GM20000 (cell line): ENCODE results near the gene PDZD4.

Source experiments
- DNase-seq: peaks from one replicate; pipeline ENCODE4 v3.0.0; 2012; ENCODE audit warnings: low spot score
- TF ChIP-seq, protein P1 (sequence below): IDR thresholded peaks from 2 replicates; pipeline ENCODE4 v1.5.1; 2012; ENCODE audit warnings: mild to moderate bottlenecking, control low read depth; ENCODE audit errors: extremely low read depth, missing control alignments

Gene PDZD4

DNA sequence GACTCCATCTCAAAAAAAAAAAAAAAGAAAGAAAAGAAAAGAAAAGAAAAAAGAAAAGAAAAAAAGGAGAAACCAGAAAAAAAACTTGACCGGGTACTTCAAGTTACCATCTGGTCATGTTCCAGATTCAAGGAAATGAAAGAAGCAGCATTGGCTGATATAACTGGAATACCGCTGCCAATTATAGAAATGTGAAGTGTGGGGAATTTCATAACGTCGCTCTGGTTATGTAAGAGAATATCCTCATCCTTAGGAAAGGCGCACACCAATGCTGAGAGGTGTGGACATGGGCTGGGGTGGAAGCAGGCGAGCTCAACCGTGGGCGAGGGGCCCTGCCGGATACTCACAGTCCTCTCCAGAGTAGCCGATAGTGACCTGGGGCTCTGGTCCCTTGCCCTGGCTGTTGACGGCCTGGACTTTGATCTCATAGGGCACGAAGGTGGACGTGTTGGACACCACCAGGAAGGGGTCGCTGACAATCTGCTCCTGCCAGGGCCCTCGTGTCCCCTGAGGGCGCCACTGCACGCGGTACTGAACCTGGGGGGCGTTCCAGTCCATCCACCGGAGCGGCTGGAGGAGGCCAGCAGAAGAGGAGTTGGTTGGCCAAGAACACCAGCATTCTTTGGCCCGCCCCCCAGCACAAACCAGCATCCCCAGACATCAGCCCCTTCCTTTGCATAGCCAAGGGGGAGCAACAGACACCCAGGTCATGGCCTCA is 36.1 kb upstream of the PDZD4 start:
- no peak for DNase-seq
- TF ChIP-seq, protein P1, sequence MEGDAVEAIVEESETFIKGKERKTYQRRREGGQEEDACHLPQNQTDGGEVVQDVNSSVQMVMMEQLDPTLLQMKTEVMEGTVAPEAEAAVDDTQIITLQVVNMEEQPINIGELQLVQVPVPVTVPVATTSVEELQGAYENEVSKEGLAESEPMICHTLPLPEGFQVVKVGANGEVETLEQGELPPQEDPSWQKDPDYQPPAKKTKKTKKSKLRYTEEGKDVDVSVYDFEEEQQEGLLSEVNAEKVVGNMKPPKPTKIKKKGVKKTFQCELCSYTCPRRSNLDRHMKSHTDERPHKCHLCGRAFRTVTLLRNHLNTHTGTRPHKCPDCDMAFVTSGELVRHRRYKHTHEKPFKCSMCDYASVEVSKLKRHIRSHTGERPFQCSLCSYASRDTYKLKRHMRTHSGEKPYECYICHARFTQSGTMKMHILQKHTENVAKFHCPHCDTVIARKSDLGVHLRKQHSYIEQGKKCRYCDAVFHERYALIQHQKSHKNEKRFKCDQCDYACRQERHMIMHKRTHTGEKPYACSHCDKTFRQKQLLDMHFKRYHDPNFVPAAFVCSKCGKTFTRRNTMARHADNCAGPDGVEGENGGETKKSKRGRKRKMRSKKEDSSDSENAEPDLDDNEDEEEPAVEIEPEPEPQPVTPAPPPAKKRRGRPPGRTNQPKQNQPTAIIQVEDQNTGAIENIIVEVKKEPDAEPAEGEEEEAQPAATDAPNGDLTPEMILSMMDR, result no peak

DNA sequence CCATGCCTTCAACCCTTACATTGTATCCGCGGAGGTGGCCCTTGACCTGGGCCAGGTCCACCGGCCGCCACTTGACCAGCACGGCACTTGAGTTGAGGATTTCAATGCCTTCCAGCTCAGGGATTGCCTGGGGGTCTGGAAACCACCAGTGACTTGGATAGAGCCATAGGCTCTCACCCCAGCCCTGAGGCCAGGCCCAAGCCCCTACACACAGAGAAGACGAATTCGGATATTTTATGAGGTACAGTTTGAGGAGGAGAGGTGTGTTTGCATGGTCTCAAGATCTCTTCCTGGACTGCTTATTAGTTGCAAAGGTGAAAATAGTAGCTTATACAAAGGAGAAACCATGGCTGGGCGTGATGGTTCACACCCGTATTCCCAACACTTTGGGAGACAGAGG is 35.3 kb upstream of the PDZD4 start:
- no peak for DNase-seq
- TF ChIP-seq, protein P1, result no peak

DNA sequence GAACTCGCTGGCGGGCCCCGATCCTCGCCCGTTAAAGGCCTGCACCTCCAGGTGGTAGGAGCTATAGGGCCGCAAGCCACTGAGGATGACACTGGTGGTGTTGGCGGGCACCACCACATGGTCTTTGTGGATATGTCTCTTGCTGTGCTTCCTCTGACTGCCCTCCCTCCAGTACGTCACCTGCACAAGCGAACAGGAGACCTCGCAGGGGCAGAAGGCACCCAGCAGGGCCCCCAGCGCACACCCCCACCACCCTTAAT is 34.9 kb upstream of the PDZD4 start:
- TF ChIP-seq, protein P1, result no peak
- no peak for DNase-seq

DNA sequence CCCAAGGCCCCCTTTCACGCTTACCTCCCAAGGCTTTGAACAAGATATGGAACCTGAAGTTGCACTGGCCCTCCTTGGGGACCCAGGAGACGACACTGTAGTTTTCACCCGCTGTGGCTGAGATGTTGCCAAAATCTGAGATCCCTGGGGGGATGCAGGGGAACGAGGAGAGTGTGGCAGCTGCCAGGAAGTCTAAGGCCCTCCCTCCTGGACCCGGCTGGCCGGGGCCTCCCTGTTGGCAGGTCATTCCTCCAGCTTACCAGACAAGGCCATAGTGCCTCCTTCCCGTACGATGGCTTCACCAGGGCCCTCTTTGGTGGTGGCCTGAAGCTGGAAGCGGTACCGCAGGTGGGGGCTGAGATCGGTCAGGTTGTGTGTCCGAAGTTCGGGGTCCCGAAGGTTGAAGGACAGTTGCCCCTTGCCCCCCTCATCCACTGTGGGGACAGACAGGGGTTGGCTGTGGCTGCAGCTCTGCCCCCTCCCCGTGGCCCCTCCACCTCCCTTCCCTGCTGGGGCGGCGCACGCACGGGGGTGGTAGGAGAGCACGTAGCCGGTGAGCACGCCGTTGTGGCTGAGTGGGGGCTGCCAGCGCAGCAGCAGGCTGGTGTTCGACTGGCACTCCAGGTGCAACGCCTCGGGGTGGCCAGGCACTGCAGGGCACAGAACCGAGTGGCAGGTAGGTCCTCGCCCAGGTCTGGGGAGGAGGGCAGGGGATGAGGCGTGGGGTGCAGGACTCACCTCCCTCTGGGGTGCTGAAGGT is 34.4 kb upstream of the PDZD4 start:
- DNase-seq, result no peak
- TF ChIP-seq, protein P1, result no peak

DNA sequence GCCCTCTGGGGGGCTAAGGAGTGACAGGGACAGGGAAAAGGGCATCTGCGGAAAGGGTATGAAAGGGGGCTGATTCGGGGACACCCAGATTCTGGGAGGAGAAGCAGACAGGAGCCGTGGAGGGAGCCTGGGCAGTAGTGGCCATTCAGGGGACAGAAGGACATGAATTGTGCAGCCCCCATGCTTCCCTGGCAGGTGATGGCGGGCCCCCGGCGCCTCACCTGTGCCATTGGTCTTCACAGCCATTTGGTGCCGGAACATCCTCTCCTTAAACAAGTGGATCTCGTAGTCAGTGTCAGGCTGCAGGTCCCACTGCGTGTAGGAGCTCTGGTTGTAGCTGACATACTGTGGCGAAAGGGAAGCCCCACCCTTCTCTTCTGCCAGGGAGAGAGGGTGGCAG is 33.8 kb upstream of the PDZD4 start:
- TF ChIP-seq, protein P1, result no peak
- DNase-seq, result no peak

DNA sequence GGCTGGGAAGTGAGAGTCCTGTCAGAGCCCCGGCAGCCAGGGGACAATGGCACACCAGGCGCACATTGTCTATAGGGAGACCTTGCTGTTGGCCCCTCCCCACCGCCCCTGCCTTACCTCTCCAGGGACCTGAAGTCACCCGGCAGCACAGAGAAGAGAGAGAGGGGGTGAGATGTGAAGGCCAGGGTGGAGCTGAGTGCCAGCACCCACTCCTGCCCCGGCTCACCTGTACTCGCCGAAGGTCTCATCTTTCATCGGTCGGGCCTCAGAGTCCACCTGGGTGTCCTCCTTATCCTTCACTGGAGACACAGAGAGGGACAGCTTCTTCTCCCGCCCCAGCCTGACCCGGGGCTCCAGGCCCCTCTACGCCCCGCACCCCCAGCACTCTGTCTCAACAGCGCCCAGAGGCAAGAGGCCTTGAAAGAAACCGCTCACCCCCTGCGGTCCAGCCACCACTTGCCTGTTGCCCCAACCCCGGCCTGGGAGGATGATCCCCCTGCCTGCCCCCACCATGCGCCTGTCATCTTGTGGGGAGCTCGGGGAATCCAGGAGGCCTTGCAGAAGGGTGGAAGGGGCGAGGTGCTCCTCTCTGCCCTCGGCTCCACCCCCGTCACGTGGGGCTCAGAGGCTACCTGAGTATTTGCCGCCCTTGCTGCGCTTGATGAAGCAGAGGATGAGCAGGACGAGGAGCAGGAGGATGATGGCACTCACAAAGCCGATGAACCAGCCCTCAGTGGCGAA is 33.1 kb upstream of the PDZD4 start:
- DNase-seq, result no peak
- TF ChIP-seq, protein P1, result no peak
